Inflammatory macrophage (primary cell): ENCODE results near the gene SPAG16.

Experiments
- DNase-seq, 2 donors: peaks; one replicate each; pipeline ENCODE4 v3.0.0-alpha.2; 2020 to 2022

The SPAG16 gene

GRCh38 chr2:214410128-214410775 is 1126.0 kb downstream of the SPAG16 start:
- no peak for DNase-seq

DNA sequence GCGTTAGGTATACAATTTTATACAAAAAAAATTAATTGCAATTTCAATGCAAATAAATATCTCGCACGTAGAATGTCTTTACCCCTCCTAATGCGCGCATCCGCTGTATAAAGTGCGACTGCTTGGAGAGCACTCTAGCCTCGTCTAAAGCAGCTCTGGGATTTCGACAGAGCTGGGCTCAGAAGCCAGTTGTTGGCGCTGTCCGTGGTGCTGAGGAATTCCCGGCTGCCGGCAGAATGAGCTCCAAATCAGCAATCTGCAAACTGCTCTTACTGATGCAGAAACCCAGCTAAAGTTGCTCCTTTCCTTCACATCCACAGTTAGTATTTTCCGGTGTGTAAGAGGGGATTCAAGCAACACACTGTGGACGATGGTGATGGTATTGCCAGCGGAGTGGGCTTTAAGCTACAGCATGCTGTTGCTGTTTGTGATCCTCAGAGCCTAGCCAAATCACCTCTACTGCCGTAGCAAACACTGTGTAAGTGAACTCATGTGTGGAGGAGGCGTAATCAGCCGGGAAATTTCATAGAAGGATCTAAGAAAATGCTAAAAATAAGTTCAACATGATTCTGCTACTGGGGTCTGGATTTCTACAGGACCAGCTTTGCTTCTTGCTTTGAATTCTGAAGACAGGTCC is 1126.8 kb downstream of the SPAG16 start, which contains the start of gene VWC2L:
VWC2L (plus strand) TSS at position 137 of the 637 bp plus-strand sequence. CDS start 3,140 bp downstream, outside the sequence.
- peak; percentile 6 to 61 for DNase-seq

DNA sequence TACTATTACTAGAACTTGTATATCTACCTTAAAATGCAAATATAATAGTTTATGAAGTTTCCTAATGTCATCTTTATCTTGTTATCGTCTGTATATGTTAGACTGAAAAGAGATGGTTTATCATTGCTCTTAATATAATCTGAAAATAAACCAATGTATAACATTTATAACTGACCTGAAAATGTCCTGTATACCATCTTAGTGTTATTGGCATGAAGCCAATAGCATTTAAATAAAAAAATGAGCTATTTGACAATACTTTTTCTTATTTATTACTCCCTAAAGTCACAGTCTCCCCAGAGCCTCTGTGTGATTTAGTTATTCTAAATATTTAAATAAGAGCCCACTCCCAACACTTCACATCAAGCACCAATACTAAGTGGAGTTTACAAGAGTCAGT is 1128.4 kb downstream of the SPAG16 start:
- no peak for DNase-seq

DNA sequence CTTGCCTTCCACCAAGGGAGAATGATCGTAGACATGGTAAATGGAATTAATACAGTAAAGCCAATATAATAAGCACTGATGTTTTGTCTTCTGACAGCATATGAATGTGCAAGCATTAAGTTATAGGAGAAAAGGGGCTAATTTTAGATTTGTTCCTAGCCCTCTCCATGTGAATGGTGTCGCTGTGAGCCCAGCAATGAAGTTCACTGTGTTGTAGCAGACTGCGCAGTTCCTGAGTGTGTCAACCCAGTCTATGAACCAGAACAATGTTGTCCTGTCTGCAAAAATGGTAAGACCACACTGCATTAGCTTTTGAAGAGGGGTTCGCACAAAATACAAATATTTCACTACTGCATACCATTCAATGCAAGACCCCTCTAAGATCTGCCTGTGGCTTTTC is 1152.2 kb downstream of the SPAG16 start:
- DNase-seq = no peak

DNA sequence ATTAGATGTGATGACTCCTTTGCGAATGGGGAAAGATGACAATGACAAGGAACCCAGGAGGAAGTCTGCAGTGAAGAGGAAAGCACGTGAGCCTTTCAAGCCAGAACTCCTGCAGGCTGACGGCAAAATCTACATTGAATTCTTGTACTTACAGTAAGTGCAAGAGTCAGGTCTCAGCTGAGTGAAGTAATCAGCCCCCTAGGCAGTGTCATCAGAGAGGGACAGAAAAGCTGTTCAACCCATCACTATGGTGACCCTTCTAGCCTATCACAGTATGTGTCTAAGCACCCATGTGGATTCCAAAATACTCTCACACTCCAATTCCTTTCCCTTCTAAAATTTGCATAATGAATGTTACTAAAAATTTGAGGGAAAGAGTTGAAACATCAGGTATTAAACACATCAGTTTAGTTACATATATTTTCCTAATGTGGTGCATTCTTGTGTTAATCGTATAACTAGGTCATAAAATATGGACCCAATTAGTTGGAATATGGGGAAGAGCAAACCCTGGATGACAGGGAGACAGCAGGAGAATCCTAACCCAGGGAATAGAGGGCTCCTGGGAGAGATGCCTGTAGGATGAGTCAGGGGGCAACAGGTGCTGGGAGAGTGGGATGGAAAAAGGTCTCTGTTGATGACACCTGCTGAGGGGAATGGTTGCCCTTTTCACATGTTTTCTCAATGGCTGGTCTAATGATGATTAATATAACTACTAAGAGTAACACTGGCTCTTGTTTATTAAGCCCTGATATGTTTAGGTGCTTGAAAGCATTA is 1166.0 kb downstream of the SPAG16 start:
- DNase-seq = no peak

- no peak for DNase-seq
These were observed 1167.4 kb downstream of the SPAG16 start for GRCh38 chr2:214451516-214452275.
